ENCODE measurements around the gene RASGRP3.

RASGRP3 gene

GRCh38 chr2:33605056-33605455 lies 128.6 kb downstream of the RASGRP3 start:
- peaks cover under 1% of the 10 kb centered on the region for H3K4me1 Mint-ChIP-seq
- H3K27me3 Mint-ChIP-seq: no peaks in the 10 kb centered on the region
- no peak overlapping the region for H3K4me3 Mint-ChIP-seq
- H3K36me3 Mint-ChIP-seq: no peaks in the 10 kb centered on the region
- DNase-seq: no peak
- H3K27ac Mint-ChIP-seq: no peak overlapping the region
- CTCF ChIA-PET: interaction anchor here (0.8 kb wide), 1 partner anchor 22 kb away, joined by 3 read pairs; no protein-coding TSS in a partner anchor
- H3K9me3 Mint-ChIP-seq: peaks cover under 1% of the 10 kb centered on the region

GRCh38 chr2:33606100-33606499 lies 129.7 kb downstream of the RASGRP3 start:
- no peaks in the 10 kb centered on the region for H3K27me3 Mint-ChIP-seq
- no peaks in the 10 kb centered on the region for H3K36me3 Mint-ChIP-seq
- DNase-seq: no peak
- CTCF ChIA-PET: no interaction called here
- H3K9me3 Mint-ChIP-seq: peaks cover 2% of the 10 kb centered on the region
- no peaks in the 10 kb centered on the region for H3K4me1 Mint-ChIP-seq
- no peak overlapping the region for H3K27ac Mint-ChIP-seq
- no peak overlapping the region for H3K4me3 Mint-ChIP-seq

GRCh38 chr2:33606622-33607021 lies 130.2 kb downstream of the RASGRP3 start:
- CTCF ChIA-PET: no interaction called here

GRCh38 chr2:33607251-33607721 lies 130.8 kb downstream of the RASGRP3 start:
- Mint-ChIP-seq H3K4me3 (no peak overlapping the region), H3K27me3 (no peaks in the 10 kb centered on the region), H3K4me1 (no peaks in the 10 kb centered on the region), H3K27ac (no peak overlapping the region), H3K9me3 (peaks cover 3% of the 10 kb centered on the region), H3K36me3 (no peaks in the 10 kb centered on the region)
- CTCF ChIA-PET: no interaction called here
- no peak for DNase-seq

More at GRCh38 chr2:33606622-33607021, 130.2 kb downstream of the RASGRP3 start:
- Mint-ChIP-seq H3K4me1 (no peaks in the 10 kb centered on the region), H3K27ac (no peak overlapping the region), H3K9me3 (peaks cover 2% of the 10 kb centered on the region), H3K4me3 (no peak overlapping the region), H3K36me3 (no peaks in the 10 kb centered on the region), H3K27me3 (no peaks in the 10 kb centered on the region)
- DNase-seq: no peak

GRCh38 chr2:33607905-33608304 lies 131.5 kb downstream of the RASGRP3 start:
- Mint-ChIP-seq H3K9me3 (peaks cover 3% of the 10 kb centered on the region), H3K4me3 (no peak overlapping the region), H3K4me1 (no peaks in the 10 kb centered on the region), H3K27me3 (no peaks in the 10 kb centered on the region), H3K36me3 (no peaks in the 10 kb centered on the region), H3K27ac (no peak overlapping the region)
- CTCF ChIA-PET: no interaction called here
- no peak for DNase-seq

- no peaks in the 10 kb centered on the region for H3K4me1 Mint-ChIP-seq
- H3K27me3 Mint-ChIP-seq: no peaks in the 10 kb centered on the region
- peaks cover 20% of the 10 kb centered on the region for H3K9me3 Mint-ChIP-seq
- no peaks in the 10 kb centered on the region for H3K36me3 Mint-ChIP-seq
- CTCF ChIA-PET: no interaction called here
- no peak overlapping the region for H3K4me3 Mint-ChIP-seq
- no peak overlapping the region for H3K27ac Mint-ChIP-seq
- DNase-seq: no peak
These were observed 137.7 kb downstream of the RASGRP3 start for GRCh38 chr2:33614190-33614589.
